ENCODE results near the gene TRMT6. TPM values are rescaled to one million over a fixed set of nuclear protein-coding genes. Genes with fewer than 3 reads are reported as not detected.

TRMT6 gene
- total and polyA plus RNA-seq, 9 of the 15 experiments (the other 6 are each of a cell fraction or from before 2014, with no cell fraction given), result 10.6 to 21.3 (median 15.6) TPM

- TF ChIP-seq, protein P1, sequence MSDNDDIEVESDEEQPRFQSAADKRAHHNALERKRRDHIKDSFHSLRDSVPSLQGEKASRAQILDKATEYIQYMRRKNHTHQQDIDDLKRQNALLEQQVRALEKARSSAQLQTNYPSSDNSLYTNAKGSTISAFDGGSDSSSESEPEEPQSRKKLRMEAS (CRISPR knock-in tag; IDR thresholded peaks at IDR 0.05), result peak; percentile 97
- TF ChIP-seq GABPA (tag; conservative IDR thresholded peaks at IDR 0.05; ENCODE audit: low read depth) (peak; percentile 95), PHF20 (IDR thresholded peaks at IDR 0.05; ENCODE audit: partially characterized antibody) (peak; percentile 91), SUPT5H (IDR thresholded peaks at IDR 0.05) (peak; percentile 79), ZNF444 (CRISPR knock-in tag; IDR thresholded peaks at IDR 0.05) (no peak), PBX2 (CRISPR knock-in tag; IDR thresholded peaks at IDR 0.05; ENCODE audit: low read depth) (no peak), PBX2 (tag; conservative IDR thresholded peaks at IDR 0.05; ENCODE audit: low read depth) (0 out of 2 replicates have a peak, but pooled peaks have one; percentile 10), BRD4 (IDR thresholded peaks at IDR 0.05) (no peak), TAL1 (IDR thresholded peaks at IDR 0.05) (no peak), ZNF41 (CRISPR knock-in tag; conservative IDR thresholded peaks at IDR 0.05) (no peak), BACH1 (tag; IDR thresholded peaks at IDR 0.05) (no peak), ETV6 (IDR thresholded peaks at IDR 0.05; ENCODE audit: borderline replicate concordance in 1 of 2, low read depth in 2 of 2, low read length in 1 of 2) (peak; percentile 53 to 76; a peak in 2 of 4 replicates), ETV6 (CRISPR knock-in tag; IDR thresholded peaks at IDR 0.05; ENCODE audit: borderline replicate concordance) (no peak), TBP (optimal IDR thresholded peaks at IDR 0.05; ENCODE audit: low read depth, low read length) (peak; percentile 71), RBFOX2 (IDR thresholded peaks at IDR 0.05; ENCODE audit: low read depth, low read length) (peak; percentile 91), SMC3 (conservative IDR thresholded peaks at IDR 0.05; ENCODE audit: insufficient read depth, low read depth, low read length) (no peak)
- TF ChIP-seq, protein P2, sequence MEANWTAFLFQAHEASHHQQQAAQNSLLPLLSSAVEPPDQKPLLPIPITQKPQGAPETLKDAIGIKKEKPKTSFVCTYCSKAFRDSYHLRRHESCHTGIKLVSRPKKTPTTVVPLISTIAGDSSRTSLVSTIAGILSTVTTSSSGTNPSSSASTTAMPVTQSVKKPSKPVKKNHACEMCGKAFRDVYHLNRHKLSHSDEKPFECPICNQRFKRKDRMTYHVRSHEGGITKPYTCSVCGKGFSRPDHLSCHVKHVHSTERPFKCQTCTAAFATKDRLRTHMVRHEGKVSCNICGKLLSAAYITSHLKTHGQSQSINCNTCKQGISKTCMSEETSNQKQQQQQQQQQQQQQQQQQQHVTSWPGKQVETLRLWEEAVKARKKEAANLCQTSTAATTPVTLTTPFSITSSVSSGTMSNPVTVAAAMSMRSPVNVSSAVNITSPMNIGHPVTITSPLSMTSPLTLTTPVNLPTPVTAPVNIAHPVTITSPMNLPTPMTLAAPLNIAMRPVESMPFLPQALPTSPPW (CRISPR knock-in tag; IDR thresholded peaks at IDR 0.05), result peak; percentile 41
- TF ChIP-seq, protein P3, sequence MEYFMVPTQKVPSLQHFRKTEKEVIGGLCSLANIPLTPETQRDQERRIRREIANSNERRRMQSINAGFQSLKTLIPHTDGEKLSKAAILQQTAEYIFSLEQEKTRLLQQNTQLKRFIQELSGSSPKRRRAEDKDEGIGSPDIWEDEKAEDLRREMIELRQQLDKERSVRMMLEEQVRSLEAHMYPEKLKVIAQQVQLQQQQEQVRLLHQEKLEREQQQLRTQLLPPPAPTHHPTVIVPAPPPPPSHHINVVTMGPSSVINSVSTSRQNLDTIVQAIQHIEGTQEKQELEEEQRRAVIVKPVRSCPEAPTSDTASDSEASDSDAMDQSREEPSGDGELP (CRISPR knock-in tag; IDR thresholded peaks at IDR 0.05; ENCODE audit: borderline replicate concordance), result peak; percentile 89
- TF ChIP-seq, protein P4, sequence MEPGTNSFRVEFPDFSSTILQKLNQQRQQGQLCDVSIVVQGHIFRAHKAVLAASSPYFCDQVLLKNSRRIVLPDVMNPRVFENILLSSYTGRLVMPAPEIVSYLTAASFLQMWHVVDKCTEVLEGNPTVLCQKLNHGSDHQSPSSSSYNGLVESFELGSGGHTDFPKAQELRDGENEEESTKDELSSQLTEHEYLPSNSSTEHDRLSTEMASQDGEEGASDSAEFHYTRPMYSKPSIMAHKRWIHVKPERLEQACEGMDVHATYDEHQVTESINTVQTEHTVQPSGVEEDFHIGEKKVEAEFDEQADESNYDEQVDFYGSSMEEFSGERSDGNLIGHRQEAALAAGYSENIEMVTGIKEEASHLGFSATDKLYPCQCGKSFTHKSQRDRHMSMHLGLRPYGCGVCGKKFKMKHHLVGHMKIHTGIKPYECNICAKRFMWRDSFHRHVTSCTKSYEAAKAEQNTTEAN (CRISPR knock-in tag; IDR thresholded peaks at IDR 0.05), result 0 out of 2 replicates have a peak, but pooled peaks have one; percentile 36
Measured at GRCh38 chr20:5950271-5951031, at the start of gene TRMT6, which contains the start of gene MCM8 (continued).
